Activated CD8-positive, alpha-beta memory T cell treated with anti-CD3 and anti-CD28 coated beads, Interleukin-2, amount 50 U/mL, for 1 hour (primary cell): ENCODE measurements around the gene HECW1.

Experiments
- DNase-seq: peaks from one replicate; pipeline ENCODE4 v3.0.0-alpha.2; 2020; ENCODE audit errors: extremely low read depth

The HECW1 gene

DNA sequence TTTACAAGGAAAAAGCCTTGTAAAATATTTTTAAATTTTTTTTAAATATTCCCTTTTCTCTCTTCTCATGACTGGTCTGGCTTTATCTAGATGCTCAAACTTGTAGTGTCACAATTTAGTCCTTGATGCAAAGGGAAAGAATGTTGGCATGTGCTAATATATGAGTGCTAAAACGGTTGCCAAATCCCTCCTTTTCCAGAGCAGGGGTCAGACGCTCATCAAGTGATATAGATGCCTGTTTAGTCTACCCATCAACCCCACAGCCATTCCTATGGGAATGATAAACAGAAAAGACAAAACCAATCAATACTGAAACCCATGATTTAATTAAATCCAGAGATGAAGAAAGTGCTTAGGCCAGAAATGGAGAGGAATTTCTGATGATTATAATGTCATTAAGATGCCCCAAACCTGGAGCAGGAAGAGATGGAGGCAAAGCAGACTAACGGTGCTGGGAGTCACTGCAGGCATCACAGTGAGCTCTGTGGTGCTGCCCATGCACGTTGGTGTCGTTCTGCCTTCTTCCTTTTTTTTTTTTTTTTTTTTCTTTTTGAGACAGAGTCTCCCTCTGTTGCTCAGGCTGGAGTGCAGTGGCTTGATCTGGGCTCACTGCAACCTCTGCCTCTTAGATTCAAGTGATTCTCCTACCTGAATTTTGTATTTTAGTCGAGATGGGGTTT lies 260.4 kb downstream of the HECW1 start:
- DNase-seq = no peak

DNA sequence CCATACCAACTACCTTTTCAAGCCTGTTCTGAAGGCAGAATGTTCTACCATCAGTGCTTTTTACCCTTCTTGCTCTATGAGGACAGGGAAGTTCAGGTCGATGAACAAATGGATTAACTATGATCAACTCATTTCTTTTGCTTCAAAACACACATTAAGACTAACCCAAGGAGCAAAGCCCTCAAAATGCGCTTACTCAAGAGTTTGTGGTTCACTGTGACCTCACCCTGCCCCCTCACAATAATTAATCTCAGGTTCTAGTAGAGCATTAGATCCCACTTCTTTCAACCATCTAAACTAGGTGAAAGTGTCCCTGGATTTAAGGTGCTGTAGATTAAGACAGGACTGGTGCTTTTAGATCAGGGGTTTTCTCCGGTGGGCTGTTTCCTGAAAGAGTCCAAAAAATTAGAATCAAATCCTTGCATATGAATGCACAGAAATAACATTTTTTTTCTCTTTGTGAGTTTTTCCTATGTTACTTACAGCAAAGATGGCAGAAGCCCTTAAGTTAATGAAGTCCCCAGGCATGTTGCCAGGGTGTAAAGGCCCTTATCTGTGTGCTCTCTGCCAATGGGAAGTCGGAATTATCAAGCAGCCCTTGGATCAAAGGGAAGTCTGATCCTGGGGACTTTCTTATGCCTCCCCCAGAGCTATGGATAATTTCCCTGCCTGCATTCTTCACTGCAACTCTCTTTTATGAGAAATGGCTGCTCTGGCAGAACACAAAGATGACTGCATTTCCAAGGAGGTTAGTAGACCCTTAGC lies 264.9 kb downstream of the HECW1 start:
- DNase-seq = no peak

DNA sequence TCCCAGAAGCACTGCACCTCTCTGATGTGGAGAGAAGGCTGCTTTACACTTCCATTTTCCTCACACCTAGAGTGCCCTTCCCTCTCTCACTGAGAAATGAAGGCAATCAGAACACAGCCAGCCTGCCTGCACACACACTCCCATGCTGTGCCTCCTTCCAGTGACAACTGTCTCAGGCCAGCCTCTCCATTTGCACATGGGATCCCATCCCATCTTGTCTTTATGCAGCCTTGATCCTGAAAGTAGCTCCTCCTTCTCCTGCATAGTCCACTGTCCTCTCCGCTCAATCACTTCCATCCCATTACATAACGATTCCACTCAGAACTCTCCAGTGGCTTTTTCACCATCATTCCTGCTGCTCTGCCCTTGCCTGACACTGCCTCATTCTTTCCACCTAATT lies 266.8 kb downstream of the HECW1 start:
- DNase-seq = no peak

DNA sequence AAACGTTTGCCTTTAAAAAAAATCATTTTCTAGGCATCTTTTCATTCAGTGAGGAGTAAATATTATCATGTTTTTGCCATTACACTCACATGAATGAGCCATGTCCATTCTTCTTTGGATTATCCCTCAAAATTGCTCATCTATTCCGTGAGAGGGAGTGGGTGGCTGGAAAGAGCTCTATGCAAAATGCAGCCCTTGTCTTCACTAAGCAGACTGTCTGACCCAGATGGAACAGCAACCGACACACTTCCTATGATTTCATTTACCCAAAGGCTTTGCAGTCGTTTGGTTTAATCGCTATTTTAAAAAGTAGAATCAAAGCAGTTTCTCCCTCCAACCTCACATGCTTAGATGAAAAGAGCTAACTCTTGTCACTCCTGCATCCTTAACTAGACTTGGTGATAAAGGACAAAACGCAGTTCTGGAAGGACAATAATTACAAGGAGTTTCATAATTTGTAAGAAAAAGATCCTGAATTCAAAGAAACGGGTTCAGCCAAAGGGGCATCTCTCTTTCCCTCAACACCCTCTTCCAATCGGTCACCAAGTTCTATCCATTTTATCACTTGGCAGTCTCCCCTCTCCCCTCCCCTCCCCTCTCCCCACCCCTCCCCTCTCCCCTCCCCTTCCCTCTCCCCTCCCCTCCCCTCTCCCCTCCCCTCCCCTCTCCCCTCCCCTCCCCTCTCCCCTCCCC lies 272.3 kb downstream of the HECW1 start:
- no peak for DNase-seq

DNA sequence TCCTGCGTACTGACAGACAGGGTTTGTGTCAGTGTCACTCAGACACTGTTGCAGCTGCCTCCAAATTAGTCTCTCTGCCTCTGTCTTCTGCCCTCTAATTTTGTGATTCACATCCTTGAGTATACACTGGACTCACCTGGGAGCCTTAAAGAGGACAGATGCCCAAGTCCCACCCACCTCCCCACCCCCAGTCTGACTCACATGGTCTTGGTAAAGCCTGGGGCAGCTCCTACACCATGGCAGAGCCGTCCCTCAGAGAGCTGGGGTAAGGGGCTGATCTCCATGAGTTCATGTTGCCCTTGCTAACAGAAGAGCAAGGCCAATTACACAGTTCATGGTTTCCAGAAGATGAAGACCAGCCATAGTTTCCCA lies 272.8 kb downstream of the HECW1 start:
- DNase-seq = no peak

DNA sequence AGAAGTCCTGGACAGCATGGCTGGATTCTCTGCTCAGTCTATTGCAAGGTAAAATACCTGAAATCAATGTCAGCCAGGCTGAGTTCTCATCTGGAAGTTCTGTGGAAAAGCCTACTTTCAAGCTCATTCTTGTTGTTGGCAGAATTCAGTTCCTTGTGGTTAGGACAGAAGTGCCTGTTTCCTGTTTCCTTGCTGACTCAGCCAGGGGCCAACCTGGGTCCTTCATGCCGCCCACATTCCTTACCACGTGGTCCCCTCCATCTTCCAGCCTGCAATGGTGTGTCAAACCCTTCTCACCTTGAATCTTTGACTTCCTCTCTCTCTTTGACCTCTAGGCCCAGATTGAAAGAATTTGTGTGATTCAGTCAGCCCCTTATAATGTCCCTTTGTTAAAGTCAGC lies 273.4 kb downstream of the HECW1 start:
- DNase-seq = no peak

DNA sequence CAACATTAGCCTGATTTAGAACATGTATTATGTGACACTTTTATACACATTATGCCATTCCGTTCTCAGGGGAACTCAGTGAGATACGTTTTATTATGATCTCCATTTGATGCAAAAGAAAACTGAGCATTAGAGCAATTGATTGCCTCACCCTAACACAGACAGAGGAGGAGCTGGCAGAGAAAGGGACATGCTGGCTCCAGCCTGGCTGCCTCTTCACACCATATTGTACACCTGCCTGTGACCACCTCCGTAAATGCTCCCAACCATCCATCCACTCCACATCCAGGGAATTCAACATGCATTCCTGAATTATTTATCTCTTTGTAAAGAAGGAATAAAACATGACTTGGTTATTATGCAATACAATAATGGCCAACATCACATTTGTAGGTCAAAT lies 275.5 kb downstream of the HECW1 start:
- DNase-seq = no peak

DNA sequence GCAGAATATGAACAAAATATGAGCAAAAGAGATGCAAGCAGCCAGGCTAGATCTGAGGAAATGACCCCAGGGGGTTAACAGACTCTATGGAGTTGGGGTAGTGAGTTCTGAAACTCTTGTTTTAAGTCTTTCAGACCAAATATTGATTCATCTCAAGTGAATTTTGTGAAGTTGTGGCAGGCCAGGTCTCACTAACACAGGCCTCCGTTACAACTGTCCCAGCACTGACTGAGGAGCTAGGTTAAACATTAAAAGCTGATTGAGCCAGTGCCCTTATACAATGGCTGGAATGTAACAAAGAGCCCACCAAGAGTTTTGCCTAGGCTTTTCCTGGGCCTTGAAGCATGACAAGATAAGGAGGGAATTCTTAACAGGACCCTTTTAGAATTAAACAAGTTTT lies 278.1 kb downstream of the HECW1 start:
- no peak for DNase-seq

DNA sequence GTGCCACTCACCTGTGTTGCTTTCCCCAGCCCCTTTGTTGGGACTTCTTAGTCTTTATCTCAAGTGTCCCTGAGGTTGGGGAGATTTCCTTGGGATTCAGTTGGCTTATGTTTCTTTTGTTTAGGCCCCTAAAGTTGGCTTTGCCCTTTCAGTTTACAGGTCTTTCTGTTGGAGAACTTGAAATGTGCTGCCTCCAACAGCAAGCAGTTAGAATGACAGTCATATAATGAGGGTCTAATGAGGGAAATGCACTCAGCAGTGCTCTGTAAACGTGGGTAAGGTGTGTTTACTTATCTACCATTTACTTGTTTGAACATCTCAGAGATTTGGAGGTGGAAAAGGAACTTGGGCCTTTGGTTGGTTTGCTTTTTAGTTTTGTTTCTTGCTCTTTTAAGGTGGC lies 279.1 kb downstream of the HECW1 start:
- DNase-seq = no peak

DNA sequence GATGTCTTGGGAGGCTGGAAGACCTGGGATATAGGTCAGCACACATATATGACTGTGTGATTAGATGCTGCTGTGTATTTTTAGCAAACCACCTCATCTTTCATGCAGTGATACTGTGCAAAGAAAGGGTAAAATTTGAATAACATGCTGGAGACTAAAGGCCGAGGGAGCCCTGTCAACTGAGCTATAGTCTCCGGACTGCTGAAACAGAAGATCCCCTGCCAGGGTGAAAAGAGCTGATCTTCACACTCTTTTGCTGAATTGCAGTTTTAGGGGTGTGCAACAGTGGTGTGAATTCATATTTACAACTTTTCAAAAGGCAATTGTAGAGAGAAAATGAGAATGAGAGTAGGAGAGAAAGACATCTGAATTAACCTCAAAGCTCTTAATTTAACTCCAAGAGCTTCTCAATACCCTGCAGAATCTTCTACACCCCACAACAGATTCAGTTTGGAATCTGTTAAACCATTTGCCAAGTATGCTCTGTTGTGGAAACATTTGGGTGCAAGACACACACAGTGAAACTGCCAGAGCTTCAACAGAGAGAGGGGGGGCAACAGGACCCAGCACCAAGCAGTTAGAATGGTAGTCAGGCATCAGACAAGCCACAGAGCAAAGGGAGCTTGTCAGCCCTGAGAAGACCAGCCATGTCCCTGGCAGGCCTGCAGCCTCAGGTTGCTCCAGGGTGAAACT lies 280.3 kb downstream of the HECW1 start:
- DNase-seq = no peak

DNA sequence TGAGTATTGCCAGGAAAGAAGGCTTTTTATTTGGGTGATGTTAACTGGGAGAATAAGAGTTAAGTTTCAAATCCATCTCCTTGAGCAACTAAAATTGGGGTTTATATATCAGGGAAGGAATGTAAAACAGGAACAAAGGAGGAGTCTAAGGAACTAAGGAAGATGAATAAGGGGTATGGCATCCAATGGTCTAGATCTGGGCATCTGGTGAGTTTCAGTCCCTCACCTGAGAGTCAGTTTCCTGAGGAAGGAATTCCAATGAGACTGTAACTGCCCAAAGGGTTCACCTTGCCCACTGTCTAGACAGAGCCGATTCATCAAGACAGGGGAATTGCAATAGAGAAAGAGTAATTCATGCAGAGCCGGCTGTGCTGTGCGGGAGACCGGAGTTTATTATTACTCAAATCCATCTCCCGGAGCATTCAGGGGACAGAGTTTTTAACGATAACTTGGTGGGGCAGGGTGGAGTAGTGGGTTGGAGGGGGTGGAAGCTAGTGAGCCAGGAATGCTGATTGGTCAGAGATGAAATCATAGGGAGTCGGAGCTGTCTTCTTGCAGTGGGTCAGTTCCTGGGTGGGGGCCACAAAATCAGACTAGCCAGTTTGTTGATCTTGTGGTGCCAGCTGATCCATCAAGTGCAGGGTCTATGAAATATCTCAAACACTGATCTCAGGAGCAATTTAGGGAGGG lies 282.1 kb downstream of the HECW1 start:
- no peak for DNase-seq

DNA sequence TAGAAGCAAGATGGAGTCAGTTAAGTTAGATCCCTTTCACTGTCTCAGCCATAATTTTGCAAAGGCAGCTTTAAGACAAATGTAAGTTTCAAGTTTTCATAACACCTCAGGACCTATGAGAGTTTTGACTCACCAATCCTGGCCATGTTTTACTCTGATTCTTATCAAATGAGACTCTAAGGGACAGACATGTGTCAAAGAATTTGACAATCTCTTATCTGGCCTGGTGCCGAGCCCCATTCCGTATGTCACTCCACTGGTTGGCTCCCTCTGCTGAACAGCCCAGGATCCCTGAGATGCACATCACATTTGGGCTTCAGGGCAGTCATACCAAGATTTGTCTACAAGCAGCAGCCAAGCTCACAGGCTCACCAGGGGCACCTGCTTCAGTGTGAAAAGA lies 282.9 kb downstream of the HECW1 start:
- DNase-seq = no peak

DNA sequence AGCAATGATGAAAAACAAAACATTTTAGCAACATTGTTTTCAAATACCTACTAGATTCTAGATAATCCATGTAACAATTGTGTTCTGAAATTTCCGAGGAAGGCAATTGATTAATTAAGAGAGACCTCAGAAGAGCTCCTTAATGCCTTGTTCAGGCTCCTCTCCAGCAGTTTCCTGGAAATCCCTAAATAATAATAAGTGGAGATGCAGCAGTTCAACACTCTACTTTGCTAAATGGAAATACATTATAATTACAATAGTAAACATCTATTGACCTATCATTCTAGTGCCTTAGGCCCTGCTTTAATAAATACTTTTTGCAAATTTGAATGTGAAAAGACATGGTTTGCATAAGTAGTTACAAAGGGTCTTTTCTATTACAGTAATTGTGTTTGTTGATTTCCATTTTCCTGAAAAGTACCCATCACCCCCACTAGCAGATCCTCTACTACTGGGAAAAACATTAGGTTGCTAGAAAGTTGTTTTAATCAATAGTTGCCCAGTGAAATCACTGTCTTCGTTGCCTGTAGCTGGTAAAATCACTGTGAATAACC lies 283.8 kb downstream of the HECW1 start:
- no peak for DNase-seq

DNA sequence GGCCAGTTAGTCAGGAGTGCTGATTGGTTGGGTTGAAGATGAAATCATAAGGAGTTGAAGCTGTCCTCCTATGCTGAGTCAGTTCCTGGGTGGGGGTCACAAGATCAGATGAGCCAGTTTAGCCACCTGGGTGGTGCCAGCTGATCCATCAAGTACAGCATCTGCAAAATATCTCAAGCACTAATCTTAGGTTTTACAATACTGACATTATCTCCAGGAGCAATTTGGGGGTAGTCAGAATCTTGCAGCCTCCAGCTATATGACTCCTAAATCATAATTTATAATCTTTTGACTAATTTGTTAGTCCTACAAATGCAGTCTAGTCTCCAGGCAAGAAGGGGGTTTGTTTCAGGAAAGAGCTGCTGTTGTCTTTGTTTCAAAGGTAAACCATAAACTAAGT lies 286.4 kb downstream of the HECW1 start:
- DNase-seq = no peak

DNA sequence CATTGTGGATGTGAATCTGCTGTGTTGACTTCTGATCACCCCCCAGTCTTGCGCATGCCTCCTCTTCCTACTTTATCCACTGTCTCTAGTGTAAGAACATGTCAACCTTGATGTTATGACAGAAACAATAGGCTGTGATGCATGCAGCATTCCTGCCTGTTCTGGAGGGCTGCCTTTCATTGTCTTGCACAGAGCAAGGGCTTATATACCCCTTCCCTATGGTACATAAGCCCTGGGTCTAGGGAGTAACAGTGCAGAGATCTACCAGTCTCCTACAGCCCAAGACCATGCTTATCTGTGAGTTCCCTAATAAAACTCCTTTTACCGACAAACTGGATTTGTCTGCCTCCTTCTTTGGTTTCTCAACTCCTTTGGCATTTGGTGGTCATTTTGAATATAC lies 293.5 kb downstream of the HECW1 start:
- no peak for DNase-seq

DNA sequence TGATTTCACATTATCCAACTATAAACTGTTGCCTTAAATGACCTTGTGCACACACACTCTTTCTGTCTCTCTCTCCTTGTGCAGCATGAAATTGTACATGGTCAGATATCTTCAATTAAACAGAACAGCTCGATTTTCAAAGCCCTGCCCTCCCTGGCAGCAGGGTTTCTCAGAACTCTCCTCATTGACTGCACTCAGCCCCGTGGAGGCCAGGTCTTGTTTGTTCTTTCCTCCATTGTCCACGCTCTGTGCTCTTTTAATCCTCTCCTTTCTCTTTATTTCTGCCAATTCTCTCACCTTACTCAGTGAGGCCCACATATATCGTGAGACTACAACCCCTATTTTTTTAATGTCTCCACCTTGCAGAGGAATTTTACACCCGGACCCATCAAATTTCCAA lies 294.5 kb downstream of the HECW1 start:
- no peak for DNase-seq

DNA sequence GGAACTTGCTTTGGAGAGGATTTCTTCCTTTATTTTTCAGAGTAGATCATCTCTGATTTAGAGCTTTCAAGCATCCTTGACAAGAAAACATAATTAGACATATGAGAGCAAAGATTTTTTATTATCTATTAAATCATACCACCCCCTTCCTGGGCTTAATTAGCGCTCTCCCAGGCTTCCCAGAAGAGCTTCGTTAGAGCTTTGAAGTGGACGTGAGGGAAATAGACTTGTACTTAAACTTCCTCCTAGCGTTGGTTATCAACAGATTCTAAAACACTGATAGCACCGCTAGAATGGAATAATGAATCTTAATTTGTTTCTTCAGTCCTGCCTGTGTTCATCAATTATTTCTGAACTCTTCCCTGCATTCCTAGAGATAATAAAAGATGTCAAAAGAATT lies 296.5 kb downstream of the HECW1 start:
- no peak for DNase-seq

DNA sequence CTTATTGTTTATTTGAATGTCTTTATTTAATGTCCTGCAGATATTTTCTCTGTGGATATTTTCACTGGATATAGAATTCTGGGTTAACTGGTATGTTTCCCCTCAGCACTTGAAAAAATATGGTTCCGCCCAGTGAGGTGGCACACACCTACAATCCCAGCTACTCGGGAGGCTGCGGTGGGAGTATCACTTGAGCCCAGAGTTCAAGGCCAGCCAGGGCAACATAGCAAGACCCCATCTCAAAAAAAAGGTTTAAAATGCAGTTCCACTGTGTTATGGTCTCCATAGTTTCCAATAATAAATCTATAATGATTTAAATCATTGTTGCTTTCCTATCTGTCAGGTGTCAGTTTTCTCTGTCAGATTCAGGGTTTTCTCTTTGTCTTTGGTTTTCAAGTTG lies 305.0 kb downstream of the HECW1 start:
- DNase-seq = no peak

DNA sequence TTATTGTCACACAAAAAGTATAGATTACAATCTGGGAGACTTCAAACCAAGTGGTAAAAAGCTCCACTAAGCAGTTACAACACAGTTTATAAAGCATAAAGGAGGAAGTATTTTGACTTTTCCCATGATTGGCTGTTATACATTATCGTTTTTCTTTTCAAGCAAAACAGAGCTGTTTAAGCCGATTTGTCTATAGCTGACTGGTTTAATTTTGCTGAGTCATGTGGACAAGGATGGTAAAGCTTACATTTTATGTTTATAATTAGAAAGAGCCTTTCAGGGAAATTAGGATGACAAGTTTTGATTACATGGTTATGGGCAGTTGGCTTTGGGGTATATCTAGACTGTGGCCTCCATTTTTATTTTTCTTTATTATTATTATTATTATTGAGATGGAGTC lies 318.0 kb downstream of the HECW1 start:
- DNase-seq = no peak

DNA sequence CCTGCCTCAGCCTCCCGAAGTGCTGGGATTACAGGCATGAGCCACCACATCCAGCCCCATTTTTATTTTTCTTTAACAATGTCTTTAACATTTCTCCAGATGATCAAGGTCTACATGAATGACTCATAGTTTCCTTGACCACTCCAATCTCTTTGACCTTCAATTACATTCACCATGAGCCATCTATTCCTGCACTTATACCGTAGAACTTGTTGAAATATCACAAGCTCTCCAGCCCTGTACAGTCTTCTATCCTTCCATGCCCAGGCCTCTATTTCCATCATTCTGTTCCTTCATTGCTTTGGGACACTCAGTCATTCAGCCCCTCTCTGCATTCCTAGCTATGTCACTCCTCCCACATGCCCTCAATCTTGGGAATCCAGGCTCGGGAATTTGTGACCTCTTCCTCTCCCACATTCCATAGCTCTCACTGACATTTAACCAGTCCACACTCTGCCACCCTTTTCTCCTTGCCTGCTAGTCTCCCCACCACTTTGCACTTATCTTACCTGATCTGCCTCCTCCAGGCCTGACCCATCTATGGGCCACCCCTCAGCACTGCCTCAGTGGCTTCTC lies 318.7 kb downstream of the HECW1 start:
- no peak for DNase-seq

DNA sequence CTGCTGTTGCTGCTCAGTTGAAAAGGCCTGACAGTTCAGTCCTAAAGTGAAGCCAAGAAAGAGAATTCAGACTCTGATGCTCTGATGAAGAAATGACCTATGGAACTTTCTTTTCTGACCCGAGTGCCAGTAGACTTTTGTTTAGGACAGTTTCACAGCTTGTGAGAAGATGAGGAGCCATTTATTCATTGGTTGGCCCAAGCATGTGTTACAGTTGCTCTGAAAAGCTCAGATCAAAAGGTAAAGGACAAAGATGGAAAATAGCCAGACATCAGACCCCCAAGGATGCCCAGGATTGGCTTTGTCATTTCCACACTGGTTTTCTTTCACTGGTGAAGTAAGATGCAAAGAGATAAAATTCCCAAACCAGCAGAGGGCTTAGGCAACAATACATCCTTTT lies 321.2 kb downstream of the HECW1 start:
- DNase-seq = no peak
